Left lobe of liver (tissue), 2 donors: ENCODE results near the gene F7. TPM values are rescaled to one million over a fixed set of nuclear protein-coding genes. Genes with fewer than 3 reads are reported as not detected.

Experiments used
- ATAC-seq: fragments of 200-7000 bp; cut with Tn5 transposase; one replicate; pipeline ENCODE4 v1.9.1; 2020; ENCODE audit warnings: mild to moderate bottlenecking, moderate library complexity
- DNase-seq: peaks from one replicate; pipeline ENCODE4 v3.0.0-alpha.2; 2020; ENCODE audit warnings: low spot score
- total RNA-seq: library from RNA; stranded (reverse); gene quantifications from one replicate; pipeline ENCODE4 v1.2.1, GENCODE V29; 2021
- donor health status: DM: no; HTN: no; CAD: no; lungs with moderate emphysema.
- donor health status: DM: no; HTN: yes; CAD: no.

Gene F7
- total RNA-seq, 1 donor from 2014 or later = 99.6 TPM

DNA sequence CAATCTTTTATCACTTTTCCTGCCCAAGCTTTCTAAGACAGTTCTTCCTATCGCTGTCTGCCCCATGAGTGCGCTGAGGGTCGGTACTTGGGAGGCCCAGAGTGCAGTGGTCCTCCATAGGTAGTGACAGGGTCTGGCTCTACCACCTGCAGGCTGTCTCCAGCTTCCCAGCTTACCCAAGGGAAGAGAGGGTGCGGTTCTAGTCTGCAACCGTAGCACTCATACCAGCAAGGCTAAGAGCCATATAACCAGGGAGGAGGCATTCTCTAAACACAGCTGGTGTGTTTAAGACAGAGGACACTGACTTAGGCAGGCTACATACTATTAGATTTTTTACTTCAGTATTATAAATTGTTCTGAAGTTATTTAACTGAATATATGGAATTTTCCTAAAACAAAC lies 61.1 kb downstream of the F7 start:
- DNase-seq = no peak
- no peak for ATAC-seq

DNA sequence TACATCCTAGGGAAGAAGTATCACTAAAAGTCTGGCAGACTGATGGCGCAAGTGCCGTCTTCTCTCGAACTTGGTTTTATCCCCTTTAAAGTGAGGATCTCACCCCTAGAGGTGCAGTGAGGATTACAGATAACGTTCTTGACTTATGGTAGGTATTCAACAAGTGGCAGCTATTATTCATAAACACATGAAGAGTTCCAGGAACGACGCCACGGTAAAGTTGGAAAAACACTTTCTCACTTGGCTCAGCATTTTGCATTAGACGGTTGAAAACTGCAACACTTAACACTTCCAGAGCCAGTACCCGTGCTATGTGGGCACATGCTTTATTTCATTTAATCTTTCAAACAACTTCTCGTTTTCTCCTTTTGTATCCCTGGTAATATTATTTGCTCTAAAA lies 61.6 kb downstream of the F7 start:
- DNase-seq = no peak
- no peak for ATAC-seq

DNA sequence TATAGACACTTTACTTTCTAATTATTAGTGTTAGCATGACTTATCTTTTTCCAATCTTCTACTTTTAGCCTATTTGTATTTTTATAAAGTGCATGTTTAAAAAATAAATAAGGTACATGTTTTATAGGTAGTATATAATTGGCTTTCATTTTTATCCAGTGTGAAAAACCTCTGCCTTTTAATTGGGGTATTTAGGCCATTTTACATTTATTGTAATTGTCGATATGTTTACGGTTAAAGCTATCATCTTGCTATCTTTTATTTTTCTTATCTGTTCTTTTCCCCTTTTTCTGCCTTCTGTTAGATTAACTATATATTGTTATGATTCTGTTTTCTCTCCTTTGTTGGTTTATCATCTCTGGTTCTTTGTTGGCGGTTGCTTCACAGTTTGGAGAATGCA lies 62.0 kb downstream of the F7 start:
- no peak for DNase-seq

DNA sequence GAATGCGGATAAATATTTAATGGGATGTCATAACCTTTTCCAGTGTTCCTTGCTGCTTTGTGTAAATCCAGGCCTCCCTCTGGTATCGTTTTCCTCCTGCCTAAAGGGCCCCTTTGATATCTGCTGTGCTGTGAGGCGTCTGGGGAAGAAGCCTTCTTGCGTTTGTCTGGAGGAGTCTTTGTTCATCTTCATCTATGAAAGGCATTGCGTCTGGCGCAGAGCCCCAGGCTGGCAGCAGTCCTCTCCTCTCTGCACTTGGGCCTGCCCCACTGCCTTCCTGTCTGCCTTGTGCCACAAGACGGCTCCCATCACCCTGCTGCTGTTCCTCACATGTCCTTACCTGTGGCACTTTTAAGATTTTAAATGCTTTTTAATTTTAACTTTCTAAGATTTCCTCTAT lies 62.6 kb downstream of the F7 start:
- no peak for DNase-seq
- ATAC-seq = no peak

More for the DNA sequence above, 62.0 kb downstream of the F7 start:
- ATAC-seq = no peak

DNA sequence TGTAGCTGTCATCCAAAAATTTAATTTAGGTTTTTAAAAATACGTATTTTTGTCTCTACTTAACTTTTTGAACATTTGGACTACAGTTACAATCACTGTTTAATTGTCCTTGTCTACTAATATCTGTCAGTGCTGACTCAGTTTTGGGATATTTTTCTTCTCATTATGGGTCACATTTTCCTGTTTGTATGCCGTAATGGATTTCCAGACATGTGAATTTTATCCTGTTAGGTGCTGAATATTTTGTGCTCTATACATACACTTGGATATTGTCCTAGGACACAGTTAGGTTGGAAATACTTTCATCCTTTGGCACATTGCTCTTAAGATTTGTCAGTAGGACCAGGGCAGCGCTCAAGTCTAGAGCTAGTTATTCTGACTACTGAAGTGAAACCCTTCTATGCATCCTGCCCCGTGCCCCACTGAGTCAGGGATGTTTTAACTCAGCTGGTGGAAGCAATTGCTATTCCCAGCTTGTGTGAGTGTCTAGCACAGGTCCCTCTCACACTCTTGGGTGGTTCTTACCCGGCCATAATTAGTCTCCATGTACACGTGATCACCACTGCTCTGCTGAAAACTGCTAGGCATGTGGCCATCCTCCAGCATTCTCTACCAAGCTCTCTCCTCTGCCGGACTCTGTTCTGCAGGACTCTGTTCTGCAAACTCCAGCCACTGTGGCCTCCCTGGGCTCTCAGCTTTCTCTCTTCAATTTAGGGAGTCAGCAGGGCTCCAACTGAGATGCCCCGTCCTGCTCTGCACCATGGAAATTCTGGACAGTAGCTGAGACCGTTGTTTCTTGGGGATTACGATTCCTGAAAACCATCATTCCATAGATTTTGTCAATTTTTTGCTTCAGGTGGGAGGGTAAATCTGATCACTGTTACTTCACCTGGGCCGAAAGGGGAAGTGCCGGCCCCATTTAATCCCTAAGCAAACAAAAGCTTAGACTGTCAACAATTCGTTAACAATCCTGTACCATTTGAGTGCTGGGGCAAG lies 64.0 kb downstream of the F7 start:
- DNase-seq (peak; percentile 14), ATAC-seq (peak; percentile 47)

Other genes starting within 250 kb of the F7 start
- gene MCF2L, start 136.6 kb upstream of the F7 start, total RNA-seq = 14.9 TPM
- 124 TPM for gene F10, start 17.0 kb downstream of the F7 start, total RNA-seq
- gene PROZ, start 52.9 kb downstream of the F7 start, total RNA-seq = 50.2 TPM
- gene PCID2, start 102.9 kb downstream of the F7 start, total RNA-seq = 14.9 TPM
- gene CUL4A, start 103.8 kb downstream of the F7 start, total RNA-seq = 30.4 TPM
- gene LAMP1, start 191.4 kb downstream of the F7 start, total RNA-seq = 217 TPM